ENCODE results near the gene HOXC12.
A peak's percentile ranks its signal among the peaks of the same experiment; 100 is the strongest.

Gene HOXC12

DNA sequence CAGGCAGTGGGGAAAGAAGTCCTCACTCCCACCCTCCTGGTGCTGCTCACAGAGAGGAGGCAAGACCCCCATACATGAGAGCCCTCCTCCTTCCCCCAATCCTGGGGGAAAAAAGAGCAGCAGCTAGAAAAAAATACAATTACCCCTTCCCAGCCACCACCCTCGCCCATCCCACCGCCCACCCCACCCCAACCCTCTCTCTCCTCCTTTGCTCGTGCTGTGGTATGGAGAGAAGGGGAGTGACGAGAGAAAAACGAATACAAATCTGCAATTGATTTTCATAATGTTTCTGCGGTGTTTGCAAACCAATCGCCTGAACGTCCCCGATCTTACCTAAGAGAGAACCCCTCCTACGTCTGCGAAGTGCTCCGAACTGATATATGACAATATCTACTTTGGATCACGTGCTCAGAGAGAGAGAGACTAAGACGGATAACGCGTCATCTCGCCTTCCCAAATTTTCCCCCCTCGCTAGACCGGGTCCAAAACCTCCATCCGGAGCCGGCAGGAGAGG is 18.1 kb downstream of the HOXC12 start, which contains the start of gene HOXC11:
TSS of gene HOXC11 (plus strand) at position 405 of the 514 bp plus-strand sequence. CDS start 116 bp downstream, outside the sequence.
- no peak for DNase-seq (ENCODE audit: low spot score)

DNA sequence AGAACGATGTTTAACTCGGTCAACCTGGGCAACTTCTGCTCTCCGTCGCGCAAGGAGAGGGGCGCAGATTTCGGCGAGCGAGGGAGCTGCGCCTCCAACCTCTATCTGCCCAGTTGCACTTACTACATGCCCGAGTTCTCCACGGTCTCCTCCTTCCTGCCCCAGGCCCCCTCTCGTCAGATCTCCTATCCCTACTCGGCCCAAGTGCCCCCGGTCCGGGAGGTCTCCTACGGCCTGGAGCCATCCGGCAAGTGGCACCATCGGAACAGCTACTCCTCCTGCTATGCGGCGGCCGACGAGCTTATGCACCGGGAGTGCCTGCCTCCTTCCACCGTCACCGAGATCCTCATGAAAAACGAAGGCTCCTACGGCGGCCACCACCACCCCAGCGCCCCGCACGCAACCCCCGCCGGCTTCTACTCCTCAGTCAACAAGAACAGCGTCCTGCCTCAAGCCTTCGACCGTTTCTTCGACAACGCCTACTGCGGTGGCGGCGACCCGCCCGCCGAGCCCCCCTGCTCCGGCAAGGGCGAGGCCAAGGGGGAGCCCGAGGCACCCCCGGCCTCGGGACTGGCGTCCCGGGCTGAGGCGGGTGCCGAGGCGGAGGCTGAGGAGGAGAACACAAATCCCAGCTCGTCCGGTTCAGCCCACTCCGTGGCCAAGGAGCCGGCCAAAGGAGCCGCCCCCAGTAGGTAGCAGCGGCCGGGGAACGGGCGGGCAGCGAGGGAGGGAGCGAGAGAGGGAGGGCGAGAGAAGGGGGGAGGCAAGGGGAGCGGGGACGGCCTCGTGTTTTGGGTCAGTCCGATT is 18.7 kb downstream of the HOXC12 start:
- peak; percentile 89 for DNase-seq (ENCODE audit: low spot score)

DNA sequence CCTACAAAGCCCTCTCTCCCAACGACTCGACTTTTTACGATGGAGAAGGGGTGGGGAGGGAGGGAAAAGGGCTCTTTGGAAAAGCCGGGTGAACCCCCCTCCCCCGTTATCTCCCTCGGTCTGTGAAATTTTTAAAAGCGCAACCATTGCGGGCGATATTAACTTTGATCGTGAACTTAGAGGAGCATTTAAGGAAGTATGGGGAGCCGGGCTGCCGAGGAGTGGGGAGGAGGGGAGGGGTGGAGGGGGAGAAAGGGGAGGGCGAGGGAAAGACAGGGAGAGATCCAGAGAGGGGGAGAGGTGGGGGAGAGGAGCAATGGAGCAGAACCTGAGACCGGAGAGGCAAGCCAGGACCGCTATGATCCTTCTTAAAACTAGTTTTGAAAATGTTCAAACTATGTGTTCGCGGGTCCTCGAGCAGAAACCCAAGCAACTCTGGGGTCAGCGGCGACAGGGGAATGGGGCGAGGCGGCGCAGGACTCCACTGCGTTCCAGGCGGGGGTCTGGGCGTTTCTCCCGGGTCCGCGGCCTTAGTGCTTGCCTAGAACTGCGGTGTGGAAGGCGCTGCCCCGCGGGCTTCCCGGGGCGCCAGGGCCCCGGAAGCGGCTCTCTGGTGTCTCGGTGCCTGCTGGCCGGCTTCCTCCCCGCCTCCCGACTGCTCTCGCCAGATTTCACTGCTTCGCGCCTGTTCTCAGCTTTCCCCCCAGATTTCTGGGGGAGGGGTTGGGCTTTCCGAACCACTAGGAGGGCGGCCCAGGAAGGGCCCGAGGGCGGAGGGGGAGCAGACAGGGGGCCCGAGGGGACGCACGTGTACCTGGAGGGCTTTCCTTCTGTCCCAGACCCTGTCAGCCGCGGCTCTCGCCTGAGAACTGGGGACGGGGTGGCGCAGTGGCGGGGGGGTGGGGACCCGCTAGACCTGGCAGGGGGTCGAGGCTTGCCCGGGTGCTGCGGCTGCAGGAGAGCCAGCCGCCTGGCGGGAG is 19.7 kb downstream of the HOXC12 start, which contains the start of gene HOTAIR:
TSS of gene HOTAIR (minus strand) at position 871 of the 980 bp plus-strand sequence.
- DNase-seq (ENCODE audit: low spot score) = peak; percentile 88

DNA sequence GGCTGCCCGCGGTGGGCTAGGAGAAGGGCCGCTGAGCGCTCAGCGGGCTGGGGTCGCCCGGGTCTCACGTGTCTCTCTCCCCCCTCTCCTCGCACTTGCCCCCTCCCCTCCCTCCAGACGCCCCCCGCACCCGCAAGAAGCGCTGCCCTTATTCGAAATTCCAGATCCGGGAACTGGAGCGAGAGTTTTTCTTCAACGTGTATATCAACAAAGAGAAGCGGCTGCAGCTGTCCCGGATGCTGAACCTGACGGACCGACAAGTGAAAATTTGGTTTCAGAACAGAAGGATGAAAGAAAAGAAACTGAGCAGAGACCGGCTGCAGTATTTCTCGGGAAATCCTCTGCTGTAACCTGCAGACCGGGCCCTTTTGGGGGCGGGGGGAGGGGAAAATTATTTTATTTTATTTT is 20.4 kb downstream of the HOXC12 start:
- DNase-seq (ENCODE audit: low spot score) = no peak

DNA sequence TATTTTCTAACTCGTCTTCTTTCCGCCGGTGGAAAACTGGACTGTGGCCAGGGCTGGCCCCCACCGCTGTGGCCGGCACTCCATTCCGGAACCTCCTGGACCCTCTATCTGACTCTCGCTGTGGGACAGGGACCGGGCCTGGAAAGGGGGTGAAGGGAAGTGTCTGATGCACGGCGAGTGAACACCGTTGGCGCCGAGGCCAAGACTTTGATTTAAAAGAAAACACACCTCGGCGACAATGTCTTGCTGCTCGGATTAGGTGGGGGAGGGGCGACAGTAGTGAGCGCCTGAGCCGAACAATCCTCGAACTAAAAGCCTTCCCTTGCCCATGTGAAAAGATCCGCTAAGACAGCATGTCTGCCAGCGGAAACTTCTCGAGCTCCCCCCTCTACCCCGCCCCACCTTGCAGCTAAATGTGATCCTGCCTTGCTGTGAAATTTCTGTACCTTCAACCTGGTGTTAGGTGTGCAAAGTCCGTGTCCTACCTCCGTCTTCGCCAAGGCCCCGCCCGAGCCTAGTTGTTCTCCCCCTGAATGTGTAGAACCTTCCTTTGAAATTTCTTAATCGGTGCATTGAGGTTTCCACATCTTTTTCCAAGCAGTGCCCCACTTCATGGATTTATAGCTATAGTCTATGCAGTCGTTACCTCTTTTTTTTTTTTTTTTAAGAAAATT is 20.9 kb downstream of the HOXC12 start:
- no peak for DNase-seq (ENCODE audit: low spot score)

DNA sequence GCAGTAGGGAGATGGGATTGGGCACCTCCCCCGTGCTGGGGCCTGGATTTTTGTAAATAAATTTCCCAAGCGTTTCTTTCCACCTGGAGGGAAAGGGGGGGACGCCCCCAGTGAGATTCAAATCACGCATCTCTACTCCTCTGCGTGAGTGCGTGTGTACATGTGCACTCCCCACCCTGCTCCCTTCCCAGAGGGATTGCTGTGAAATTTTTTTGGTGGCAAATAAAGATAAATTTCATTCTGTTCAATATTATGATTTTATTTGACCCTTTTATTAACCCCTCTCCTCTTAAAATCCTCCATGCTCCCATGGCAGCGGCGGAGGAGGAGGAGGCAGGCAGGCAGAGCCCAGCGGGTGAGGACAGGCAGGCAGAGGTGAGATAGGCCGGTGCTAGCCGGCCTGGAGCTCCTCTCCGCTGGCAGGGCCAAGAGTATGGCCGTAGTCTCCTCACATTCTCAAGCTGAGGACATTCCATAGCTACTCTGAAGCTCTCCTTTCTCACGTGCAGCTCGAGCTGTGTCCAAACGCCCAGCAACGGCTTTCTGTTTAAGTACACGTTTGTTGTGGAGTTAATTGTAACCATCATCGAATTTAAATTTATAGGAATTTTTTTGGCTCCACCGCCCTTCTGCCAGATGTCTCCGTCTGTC is 21.6 kb downstream of the HOXC12 start:
- DNase-seq (ENCODE audit: low spot score) = no peak

DNA sequence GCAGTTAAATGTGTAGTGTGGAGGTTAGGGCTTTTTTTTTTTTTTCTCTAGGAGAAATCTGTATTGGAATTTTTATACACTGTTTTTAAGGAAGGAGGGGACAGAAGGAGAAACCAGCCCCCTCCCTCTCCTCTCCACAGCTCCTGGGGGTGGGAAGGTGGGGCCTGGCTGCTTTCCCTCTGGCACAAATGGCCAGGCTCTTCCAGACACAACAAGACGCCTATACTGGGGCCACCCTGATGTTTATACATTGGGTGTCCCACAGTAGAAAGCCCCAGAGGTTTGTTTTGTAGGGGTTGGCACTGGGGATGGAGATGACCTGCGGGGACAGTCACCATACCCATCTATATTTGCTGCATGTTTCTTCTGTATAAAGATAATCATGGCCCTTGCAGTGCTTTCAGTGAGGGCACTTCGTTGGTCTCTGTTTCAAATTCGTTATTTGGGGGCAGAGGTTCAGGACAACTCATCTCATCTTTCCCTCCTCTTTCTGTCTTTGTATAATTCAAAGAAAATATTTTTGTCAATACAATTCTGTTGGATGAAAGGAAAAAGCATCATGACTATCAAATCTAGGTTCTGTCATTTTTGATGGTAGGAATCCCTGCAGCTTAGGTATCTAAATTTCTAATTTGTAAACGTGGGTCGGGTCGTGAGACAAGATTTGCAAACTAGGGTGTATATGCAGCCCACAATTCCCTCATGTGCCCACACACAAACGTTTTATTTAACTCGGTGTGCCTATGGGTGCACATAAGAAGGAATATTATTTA is 22.3 kb downstream of the HOXC12 start:
- DNase-seq (ENCODE audit: low spot score) = no peak

DNA sequence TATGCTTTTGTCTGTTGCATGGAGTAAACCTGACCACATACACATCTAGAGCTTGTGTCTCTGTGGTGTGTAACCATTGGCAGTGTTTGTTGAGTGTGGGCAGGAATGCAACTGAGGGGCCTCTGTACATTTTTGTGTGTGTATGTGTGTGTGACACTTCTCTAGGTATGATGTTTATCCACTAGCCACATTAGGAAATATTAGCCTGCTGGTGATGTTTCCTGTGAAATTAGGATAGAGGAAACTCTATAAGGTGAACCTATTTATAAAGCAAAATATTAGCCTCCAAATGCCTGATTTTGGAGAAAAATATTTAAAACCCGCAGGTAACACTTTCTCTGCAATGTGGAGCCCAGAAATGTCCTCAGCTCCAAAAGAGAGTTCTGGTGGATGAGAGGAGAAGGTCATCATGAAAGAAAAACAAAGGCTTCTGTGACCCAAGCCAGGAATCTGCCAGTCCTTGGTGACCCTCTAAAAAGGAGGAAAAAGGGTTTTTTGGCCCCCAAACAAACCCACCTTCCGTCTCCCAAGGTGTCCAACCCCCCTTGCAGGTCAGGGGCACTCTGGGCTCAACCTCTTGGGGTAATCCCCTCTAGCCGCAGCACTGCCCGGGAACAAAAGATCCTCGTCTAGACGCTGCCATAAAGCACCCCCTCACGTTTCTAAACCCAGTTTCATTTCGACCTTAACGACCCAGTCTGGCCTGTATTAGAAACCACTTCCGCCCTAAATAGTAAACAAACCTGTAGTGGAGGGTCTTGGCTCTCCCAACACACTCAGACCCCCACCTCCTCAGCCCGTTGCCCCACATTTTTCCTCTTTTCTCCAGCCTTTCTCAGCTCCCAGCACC is 23.1 kb downstream of the HOXC12 start:
- DNase-seq (ENCODE audit: low spot score) = no peak

DNA sequence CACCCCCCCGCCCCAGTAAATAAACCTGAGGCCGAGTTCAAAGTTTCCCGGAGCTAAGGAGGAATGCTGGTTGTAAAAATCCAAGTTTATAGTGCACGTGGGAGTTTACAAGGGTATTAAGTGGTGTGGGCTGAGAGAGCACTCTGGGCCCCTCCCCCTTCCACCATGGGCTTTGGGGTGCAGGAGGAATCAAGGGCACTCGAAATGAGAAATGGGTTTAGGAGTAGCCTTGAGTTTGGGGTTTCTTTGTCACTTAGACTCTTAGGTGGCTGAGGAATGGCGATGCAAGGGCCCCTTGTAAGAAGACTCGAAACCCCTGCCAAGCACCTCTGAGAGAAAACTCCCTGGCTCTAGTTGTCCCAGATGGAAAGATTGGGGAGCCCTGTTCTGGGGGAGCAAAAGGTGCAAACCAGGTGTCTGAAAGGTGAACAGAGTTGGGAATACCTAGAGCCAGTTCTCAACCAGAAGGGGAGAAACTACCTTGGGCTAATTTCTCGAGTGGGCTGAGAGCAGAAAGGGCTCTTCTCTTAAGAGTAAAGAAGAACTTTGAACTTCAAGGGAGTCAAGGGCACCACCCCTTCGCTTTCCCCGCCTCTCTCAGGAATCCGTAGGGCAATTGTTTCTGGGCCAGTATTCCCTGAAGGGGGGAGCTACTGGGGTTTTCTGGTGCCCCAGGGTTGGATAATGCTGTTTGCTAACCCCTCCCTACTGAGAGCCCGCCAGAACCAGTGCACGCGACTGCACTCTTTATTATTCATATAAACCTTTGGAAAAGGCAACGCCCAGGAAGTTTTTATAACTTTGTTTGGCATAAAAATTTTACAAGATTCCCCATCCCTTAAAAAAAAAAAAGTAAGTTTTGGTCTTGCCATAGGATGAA is 24.0 kb downstream of the HOXC12 start:
- peak; percentile 86 for DNase-seq (ENCODE audit: low spot score)

DNA sequence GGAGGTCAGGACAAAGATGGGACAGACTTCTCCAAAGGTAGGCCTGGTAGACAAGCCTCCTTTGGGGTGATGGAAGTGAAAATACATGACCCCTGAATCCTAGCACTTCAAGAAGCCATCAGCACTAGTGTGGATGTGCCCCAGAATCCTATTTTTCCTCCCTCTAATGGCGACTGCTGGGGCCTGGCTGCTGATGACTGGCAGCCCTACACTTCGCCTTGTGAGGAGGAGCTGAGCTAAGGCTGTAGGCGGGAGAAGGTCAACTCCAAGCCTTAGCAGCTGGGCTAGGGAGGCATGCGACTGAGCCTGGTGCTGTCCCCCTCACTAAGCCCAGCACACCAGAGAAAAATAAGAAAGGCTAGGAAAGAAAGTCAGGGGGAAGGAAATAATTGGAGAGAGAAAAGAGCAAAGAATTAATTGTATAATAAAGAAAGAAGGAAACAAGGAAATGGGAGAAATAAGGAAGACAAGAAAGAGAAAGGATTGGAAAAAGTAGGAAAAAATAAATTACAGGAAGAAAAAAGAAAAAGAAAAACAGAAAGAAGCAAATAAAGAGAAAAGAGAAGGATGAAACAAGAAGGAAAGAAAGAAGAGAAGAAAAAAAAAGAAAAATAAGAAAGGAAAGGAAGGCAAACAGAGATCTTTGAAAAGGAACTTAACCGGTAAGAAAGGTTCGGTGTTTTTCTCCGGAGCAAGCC is 25.6 kb downstream of the HOXC12 start:
- peak; percentile 78 for DNase-seq (ENCODE audit: low spot score)

DNA sequence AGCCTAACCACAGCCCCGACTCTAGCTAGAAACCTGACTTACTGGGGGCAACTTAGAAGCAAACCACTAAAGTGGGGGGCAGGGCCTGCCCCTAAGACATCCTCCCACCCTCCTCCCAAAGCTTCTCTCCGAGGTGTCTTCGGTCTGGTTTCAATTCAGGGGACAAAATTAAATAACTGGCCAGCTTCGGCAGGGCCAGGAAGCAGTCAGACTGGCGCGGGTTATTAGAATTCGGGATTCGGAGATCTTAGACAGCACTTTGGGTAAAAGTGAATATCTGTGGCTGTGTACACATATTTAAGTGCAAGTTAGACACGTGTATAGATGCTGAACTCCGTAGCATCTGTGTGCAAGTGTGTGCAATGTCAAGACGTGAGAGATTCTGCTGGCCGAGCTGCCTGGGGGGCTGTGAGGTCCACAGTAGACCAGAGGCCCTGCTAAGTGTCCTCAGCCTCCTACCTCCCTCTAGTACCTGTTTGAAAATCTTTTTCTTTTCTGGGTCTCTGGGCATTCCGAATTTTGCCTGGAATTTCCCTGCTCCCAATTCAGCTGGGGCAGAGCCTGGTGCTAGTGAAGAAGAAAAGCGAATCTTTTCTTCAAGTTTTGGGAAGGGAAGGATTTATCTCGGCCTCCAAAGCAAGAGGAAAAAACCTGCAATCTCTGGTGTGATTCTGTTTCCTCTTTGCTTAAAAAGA is 26.2 kb downstream of the HOXC12 start:
- no peak for DNase-seq (ENCODE audit: low spot score)

DNA sequence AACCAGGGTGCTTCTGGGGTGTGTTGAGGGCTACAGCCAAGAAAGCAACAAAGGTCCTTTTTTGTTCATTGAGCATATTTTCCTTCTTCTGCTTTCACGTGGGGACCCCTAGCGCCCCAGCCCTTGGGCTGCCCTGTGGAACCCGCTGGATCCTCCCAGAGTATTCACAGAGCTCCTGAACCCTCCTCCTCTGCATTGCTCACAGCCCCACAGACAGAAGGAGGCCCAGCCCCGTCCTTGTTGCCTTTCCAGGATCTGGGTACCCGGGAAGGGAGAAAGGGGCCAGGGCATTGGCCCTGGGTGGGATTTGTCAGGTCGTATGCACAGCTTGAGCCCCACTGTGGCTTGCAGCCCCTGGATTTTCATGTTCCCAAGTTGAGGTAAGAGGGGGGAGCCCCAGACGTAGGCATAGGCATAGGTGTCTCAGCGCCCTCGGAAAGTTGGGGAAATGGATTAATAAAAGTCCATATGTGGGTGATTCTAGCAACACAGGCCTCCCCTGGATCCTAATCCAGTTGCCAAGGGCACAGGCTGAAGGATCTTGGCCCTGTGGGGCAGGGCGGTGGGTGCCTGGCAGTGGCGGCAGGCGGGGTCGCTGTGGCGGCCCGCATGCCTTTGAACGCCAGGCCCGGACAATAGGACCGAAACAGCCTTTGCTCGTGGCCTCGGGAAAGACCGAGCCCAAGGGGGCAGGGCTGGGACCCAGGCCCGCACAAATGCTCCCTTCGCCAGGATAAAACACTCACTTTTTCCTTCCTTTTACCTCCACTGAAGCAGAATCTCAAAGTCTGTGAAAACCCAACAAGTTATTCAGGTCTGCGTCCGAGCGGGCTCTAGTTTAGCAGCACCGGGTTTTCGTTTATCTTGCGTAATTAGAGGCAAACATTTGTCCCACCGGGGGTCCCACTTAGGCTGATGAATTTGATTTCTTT is 27.2 kb downstream of the HOXC12 start:
- DNase-seq (ENCODE audit: low spot score) = peak; percentile 72

DNA sequence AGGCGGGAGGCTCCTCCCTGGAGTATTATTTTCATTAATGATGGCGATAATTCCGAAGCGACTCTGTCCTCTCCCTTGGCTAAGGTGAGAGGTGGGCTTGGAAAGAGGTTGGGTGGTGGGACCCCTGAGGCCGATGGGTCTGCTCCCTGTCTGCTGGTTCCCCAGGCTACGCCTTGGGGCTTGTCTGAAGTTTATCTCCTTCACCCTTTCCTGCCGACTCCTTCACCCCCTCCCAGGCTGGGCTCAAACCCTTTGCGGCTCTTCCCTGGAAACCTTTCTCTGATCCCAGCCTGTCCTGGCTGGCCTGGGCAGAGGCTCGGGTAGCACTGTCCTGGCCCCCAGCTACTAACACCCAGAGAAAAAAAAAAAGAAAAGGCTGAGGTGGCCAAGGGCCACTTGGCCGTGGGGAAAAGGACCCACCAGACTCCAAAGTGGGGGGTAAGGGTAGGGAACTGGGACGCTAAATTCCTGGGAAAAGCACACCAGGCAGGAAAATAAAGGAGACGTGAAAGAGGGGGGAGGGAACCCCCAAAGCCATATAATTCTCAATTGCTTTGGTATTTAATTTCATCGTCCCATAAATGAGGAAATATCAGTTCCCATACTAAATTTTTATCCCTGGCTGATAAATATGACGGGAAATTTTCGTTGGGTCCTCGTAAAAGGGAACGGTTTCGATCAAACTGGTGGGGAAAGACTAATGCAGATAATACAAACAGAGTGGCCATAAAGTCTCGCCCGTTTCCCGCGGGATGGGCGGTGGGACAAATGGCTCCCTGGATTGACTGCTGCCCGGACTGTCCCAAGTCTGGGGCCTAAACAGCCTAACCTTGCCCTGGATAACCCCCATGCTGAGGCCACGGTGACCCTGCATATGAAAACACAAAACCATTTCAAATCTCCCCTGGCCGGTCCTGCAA is 28.2 kb downstream of the HOXC12 start:
- DNase-seq (ENCODE audit: low spot score) = no peak

DNA sequence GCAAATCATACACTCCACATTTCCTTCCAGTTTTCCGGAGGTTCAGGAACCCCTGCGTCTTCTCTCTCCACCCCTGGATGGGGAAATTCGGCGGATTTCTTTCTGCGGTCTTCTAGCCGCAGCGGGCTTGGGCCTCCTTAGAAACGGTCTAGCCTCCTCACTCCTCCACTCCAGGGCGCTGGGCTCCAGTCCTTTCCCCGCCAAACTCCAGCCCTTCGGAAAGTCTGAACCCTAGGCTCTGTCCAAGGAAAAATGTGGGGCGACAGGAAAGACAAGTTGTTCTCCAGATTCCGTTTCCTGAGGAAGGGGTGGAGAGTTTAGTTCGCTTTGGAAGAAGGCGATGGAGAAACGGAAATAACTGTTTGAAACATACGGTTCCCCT is 28.9 kb downstream of the HOXC12 start:
- no peak for DNase-seq (ENCODE audit: low spot score)

DNA sequence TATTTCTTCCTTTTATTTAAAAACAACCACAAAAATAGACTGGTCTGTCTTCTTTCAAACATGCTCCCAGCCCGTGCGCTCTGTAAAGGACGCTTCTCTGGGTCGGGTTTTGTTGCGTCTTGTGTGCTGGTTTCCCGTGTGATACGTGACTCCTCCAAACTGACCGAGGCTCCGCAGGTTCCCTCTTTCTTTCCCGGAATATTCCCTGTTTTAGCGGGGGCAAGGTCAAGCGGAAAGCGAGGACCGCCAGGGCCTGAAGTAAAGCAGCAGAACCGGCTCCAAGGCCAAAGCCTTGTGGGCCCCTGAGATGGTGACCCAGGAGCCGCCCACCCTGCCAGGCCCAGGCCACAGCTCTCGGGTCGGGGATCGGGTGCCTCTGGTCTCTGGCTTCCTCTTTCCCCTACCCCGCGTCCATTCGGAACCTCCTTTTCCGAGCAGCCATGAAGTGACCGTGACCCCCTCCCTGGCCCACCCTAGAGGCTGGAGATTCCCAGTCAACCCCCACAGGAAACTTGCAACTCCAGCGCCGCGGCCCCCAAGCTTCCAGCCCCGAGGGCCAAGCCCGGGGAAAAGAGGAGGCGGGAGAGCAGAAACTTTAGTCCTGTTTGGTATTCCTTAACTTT is 29.4 kb downstream of the HOXC12 start:
- no peak for DNase-seq (ENCODE audit: low spot score)

Data from GM03348 (cell line).